HK-2 (cell line): Measurements from ENCODE around the gene NEO1.

Source experiments
- DNase-seq: peaks from one replicate; pipeline ENCODE4 v3.0.0-alpha.2; 2018; ENCODE audit not compliant: unreplicated experiment

NEO1 gene

GRCh38 chr15:73051807-73052652 is at the start of gene NEO1:
Gene NEO1, plus strand, starts transcription at chr15:73052463. Its CDS starts 213 bp downstream, at chr15:73052676.
- DNase-seq = peak; percentile 69

- DNase-seq = no peak
These were observed 47.8 kb upstream of the NEO1 start for GRCh38 chr15:73004462-73004861.

GRCh38 chr15:73005032-73005431 is 47.2 kb upstream of the NEO1 start:
- no peak for DNase-seq

- DNase-seq = no peak
These were observed 46.8 kb upstream of the NEO1 start for GRCh38 chr15:73005446-73005845.

GRCh38 chr15:73006523-73006922 is 45.7 kb upstream of the NEO1 start:
- DNase-seq = no peak

GRCh38 chr15:73009066-73010056 is 42.9 kb upstream of the NEO1 start:
- no peak for DNase-seq

GRCh38 chr15:73010154-73011152 is 41.8 kb upstream of the NEO1 start:
- no peak for DNase-seq

- no peak for DNase-seq
These were observed 37.4 kb upstream of the NEO1 start for GRCh38 chr15:73014904-73015303.

- no peak for DNase-seq
These were observed 36.8 kb upstream of the NEO1 start for GRCh38 chr15:73015493-73015892.

- no peak for DNase-seq
These were observed 34.3 kb upstream of the NEO1 start for GRCh38 chr15:73017987-73018386.

GRCh38 chr15:73019154-73019553 is 33.1 kb upstream of the NEO1 start:
- no peak for DNase-seq

- no peak for DNase-seq
These were observed 32.6 kb upstream of the NEO1 start for GRCh38 chr15:73019601-73020146.

- no peak for DNase-seq
These were observed 31.1 kb upstream of the NEO1 start for GRCh38 chr15:73021139-73021621.

GRCh38 chr15:73022161-73022560 is 30.1 kb upstream of the NEO1 start:
- DNase-seq = no peak

- no peak for DNase-seq
These were observed 29.2 kb upstream of the NEO1 start for GRCh38 chr15:73023071-73023470.

- DNase-seq = no peak
These were observed 28.1 kb upstream of the NEO1 start for GRCh38 chr15:73024168-73024567.

- DNase-seq = no peak
These were observed 25.7 kb upstream of the NEO1 start for GRCh38 chr15:73026511-73027054.

GRCh38 chr15:73028031-73028430 is 24.2 kb upstream of the NEO1 start:
- DNase-seq = no peak

GRCh38 chr15:73028831-73029451 is 23.3 kb upstream of the NEO1 start:
- DNase-seq = no peak

GRCh38 chr15:73030122-73030679 is 22.1 kb upstream of the NEO1 start:
- DNase-seq = no peak
